ENCODE results near the gene SLC25A17. TPM values are rescaled to one million over a fixed set of nuclear protein-coding genes. Genes with fewer than 3 reads are reported as not detected.
"Not testable (repeated sequence)": the region's sequence is repeated elsewhere in the genome, so short reads cannot be mapped to it uniquely, and the experiment has no call there.

Gene SLC25A17, protein sequence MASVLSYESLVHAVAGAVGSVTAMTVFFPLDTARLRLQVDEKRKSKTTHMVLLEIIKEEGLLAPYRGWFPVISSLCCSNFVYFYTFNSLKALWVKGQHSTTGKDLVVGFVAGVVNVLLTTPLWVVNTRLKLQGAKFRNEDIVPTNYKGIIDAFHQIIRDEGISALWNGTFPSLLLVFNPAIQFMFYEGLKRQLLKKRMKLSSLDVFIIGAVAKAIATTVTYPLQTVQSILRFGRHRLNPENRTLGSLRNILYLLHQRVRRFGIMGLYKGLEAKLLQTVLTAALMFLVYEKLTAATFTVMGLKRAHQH
- total RNA-seq (2014; rRNA removed; shearing (Covaris generic)) = 32.3 and 34.4 TPM in 2 replicates
- 27.3 and 31.4 TPM in 2 replicates for polyA plus RNA-seq (2015; cell fraction: cytosol; rRNA removed)
- 39.4 and 41.5 TPM in 2 replicates for polyA plus RNA-seq (2015; cell fraction: nucleus; rRNA removed)

DNA sequence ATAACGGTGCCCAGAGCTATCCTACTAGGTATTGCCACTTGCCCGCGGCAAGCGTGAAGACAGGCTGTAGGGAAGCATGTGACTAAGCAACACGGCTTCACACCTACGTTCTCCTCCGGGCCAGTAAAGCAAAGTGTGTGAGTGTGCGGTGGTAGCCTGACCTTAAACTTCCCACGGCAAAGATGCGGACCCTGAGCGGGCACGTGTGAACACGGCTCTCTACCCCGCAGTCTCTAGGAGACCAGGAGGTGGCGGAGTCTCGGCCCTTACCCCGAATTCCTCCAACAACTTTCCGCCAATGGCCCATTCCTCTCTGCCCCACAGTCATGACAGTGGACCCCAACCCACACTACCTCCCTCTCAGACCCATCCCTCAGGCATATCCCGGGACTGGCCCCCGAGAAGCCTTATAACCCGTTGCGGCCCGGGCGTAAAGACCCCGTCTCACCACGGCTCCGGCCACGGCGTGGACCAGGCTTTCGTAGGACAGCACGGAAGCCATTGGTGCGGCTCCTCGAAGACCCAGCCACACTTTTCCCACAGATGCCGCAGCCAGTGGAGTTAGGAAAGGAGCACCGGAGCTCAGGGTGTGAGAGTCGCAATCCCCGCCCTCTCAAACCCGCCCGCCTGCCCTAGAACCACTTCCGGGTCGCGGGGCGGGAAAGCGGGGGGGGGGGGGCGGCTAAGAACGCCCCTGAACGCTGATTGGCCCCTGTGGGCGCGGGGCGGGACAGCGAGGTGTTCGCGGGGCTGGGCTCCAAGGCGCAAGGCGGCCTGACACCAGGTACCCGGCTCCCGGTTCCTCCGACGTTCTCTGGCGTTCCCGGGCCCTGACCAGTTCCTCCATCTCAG is at the start of gene SLC25A17:
Gene SLC25A17 (minus strand): TSS at position 600 of the 852 bp plus-strand sequence. CDS start 98 bp downstream, at position 502.
- DNase-seq (ENCODE audit: low read depth) = peak; percentile 66

DNA sequence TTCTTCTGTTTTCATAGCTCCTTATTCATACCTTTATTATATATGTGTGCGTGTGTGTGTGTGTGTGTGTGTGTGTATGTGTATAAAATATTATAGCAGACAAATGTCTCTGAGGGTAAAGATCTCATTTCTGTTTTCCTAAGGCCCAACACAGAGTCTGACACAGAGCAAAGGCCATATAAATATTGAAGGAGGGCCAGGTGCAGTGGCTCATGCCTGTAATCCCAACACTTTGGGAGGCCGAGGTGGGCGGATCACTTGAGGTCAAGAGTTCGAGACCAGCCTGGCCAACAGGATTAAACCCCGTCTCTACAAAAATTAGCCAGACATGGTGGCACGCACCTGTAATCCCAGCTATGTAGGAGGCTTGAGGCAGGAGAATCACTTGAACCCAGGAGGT is 49.2 kb upstream of the SLC25A17 start:
- not testable (repeated sequence) for DNase-seq (ENCODE audit: low read depth)

DNA sequence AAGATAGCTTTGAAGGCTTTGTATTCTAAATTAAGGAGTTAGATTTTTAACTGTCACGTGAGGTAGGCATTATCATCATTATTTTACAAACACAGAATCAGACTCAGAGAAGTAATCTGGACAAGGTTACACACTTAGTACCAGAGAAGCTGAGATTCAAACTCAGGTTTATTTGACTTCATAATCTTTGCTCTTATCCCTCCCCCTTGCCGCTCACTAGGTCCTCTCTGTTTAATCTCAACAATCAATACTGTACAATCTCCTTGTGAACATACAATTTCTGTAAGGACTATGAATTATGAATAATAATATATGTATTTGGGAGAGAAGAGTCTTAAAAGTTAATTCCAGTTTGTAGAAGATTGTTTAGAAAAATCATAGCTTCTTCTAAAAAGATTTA is 48.0 kb upstream of the SLC25A17 start:
- DNase-seq (ENCODE audit: low read depth) = no peak

DNA sequence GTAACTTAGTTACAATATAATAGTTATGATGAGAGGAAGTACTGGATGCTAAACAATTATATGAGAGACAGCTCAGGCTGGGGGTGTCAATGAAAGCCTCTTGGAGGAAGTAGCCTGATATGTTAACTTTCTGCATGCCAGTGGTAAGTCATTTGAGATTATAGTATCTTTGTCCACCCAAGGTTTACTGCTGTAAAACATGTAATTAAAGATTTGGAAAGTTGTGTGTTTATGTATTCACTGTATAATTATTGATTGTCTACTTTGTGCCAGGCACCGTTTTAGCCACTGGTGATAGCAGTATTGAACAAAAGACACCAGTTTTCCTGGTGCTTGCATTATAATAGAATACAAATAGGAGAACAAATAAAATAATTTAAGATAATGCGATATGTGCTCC is 43.4 kb upstream of the SLC25A17 start:
- no peak for DNase-seq (ENCODE audit: low read depth)

DNA sequence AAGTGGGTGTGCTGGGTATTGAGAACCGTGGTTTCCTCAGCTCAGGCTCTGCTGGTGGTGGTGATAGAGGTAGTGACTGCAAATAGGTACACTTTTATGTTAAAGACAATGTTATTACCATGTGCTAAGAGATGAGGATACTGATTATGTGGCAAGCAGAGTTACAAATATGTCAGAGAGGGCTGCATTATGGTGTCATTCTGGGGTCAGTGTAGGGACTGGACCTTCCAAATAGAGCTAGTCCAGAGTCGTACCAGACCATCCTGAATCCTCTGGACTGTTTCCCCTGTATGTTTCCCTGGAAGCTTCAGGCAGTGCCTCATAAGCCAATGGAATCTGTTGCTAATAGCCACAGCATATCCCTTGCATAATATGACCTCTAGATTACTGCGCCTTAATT is 42.9 kb upstream of the SLC25A17 start, which contains the start of gene DNAJB7:
Gene DNAJB7 (minus strand): TSS at position 101 of the 400 bp plus-strand sequence. CDS start 119 bp downstream, outside the sequence.
- DNase-seq (ENCODE audit: low read depth) = no peak

DNA sequence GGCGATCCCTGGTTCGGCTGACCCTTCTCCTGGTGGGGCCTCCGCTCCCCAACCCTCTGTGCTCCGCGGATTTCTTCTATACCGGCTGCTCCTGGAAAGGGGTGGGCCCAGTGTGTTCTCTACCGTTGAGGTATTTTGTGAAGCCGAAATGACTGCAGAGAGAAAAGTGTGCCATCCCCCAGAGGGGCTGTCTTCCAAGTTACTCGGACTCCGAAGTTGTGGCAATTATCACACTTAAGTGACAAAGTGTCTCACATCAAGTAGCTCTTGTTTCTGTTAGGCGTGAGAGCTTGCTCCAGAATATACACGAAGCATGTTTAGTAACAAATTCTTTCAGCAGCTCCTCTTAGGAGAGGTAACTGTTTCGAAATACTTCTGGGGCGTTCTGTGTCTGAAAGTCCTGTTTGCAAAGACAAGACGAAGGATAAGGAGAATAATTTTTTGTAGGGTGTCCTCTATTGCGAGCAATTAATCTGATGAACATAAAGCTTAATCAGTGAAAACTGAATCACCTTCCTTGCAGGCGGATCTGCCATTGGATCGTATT is 38.2 kb upstream of the SLC25A17 start:
- no peak for DNase-seq (ENCODE audit: low read depth)

DNA sequence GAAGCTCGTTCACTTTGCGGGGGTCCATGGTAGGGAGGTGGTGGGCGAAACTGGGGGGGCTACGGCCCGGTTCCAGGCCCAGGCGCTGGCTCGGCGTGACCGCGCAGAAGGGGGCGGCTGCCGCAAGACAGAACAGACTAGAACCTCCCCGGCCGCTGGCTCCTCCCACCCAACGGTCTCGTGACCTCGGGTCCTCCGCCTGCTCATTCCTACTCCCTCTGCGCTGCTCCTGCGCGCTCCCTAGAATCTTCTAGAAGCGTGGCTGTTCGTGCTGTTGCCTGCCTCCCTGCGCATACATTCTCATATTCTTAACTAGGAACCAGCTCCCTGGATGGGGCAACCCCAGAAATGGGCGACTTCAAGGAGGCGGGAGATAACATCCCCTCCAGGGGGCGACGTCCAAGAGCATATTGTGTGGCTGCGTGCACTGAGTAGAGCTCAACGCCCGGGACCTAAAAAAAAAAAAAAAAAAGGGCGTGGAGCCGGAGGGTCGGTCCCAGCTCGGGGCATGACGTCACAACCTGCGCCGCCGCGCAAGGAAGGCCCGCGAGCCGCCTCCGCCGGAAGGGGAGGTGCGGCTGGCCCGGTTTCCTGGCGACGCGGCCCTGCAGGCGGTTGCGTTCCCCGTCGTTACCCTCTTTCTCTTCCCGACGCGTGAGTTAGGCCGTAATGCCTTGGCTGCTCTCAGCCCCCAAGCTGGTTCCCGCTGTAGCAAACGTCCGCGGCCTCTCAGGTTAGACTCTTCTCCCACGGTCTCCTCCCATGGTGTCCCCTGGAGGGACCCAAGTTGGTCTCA is 37.6 kb upstream of the SLC25A17 start, which contains the start of the genes ST13 and XPNPEP3:
Gene ST13 (minus strand): TSS at position 127 of the 796 bp plus-strand sequence. CDS start 99 bp downstream, at position 28.
Gene XPNPEP3 (plus strand): TSS at position 636 of the 796 bp plus-strand sequence. CDS start 34 bp downstream, at position 670.
- peak; percentile 95 for DNase-seq (ENCODE audit: low read depth)

DNA sequence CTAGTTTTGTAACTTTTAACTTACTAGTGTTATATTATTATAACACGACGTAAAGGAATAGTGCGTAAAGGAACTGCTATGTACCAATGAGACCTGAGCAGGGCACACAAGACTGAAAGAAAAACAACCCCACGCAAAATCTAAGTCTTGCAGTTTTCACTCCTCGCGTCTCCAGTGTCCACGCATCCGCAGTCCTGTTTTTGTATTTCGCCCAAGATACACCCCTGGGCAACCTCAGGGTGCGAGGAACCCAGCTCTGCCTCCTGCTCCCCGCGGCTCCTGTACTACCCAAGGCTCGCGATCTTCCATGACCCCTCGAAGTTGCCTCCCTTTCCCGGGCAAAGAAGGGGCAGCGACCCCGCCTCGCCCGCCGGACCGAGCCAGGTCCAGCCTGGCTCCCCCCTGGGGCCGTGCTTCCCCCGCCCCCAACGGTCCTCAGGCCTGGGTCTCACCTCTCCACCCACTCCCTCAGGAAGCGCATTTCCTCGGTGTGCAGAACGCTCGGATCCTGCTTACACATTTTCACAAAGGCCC is 36.9 kb upstream of the SLC25A17 start:
- DNase-seq (ENCODE audit: low read depth) = no peak

DNA sequence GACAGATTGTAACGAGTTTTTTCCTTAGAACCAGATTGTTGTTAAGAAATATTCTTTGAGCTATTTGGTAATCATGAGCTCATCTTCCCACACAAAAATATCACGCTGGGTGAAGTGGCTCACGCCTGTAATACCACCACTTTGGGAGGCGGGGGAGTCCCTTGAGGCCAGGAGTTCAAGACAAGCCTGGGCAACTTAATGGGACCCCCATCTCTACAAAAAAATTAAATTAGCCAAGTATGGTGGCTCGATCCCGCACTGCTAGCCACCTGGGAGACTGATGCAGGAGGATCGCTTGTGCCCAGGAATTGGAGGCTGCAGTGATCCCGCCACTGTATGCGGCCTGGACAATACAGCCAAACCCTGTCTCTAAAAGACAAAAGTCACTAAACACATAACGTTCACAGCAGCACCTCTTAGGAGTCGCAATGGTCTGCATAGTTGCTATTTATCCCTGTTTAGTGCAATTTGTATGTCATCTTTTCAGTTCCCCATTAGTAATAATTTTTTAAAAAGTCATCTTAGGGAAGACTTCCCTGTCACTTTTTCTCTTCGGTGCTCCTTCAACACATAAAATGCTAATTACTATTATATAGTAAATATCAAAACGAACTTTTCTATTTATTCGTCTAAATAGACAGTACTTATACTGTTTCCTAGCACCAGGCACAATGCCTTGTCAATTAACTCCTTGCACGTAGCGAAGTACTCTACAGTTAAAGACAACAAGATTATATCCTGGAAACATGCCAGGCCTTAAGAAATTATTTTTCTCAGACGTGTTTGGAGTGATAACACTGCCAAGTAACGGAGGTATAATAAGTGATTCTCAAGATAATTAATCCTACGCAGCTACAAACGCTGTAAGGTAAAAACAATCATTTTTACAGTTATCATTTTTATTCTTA is 36.2 kb upstream of the SLC25A17 start:
- peak; percentile 6 for DNase-seq (ENCODE audit: low read depth)

DNA sequence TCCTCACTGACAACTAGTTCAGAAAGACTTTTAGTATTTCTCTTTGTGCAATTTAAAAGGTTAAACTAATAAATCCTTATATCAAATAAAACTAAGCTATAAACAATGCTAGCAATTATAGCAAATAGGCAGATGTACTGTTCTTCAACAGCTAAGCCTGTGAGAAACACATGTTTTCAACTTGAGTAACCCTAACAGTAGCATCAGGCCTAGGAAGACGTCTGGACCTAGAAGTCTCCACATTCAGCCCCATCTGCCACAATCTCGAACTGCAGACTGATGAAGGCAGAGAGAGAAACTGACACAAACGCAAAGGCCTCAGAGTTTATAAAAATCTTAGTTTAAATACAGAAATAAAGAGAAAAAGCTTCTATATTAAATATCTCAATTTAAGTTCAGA is 34.8 kb upstream of the SLC25A17 start:
- DNase-seq (ENCODE audit: low read depth) = no peak

DNA sequence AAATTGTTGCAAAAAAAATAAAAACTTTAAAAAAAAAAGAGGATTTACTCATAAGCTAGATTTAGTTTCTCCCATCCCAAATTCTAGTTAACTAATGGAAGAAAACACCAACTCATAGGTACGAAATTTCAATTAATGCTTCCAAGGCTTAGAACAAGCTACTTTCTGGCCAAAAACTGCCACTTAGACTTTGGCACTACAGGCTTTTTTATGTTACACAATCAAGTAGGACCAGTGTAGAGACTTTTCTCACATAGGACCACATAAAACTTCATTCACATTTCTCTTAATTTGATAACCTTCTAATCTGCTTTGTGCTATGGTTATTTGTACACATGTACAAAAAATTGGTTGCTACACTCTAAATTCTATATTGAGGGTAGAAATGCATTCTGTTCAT is 34.2 kb upstream of the SLC25A17 start:
- DNase-seq (ENCODE audit: low read depth) = no peak

DNA sequence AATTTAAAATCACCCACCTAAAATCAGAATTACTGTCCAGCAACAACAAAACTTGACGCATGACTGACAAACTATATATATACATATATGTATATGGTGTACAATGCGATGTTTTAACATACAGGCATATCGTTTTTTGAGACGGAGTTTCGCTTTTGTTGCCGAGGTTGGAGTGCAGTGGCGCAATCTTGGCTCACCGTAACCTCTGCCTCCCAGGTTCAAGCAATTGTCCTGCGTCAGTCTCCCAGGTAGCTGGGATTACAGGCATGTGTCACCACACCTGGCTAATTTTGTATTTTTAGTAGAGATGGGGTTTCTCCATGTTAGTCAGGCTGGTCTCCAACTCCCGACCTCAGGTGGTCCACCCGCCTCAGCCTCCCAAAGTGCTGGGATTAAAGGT is 26.7 kb upstream of the SLC25A17 start:
- not testable (repeated sequence) for DNase-seq (ENCODE audit: low read depth)

DNA sequence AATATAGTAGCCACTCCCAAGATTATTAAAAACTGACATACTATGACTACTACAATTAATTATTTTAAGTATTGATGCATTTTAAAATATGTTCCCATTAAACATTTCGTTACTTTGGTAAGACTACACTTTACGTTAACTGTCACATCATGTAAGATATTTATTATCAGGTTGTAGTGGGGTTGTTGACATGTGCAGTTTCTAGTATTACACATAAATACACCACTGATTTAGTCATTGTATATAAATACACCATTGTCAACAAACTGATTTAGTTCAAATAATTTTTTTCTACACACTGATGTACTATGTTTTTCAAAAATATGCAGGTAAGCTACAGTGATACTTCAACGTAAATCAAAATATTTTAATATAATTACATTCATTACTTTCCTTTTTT is 25.8 kb upstream of the SLC25A17 start:
- DNase-seq (ENCODE audit: low read depth) = no peak

DNA sequence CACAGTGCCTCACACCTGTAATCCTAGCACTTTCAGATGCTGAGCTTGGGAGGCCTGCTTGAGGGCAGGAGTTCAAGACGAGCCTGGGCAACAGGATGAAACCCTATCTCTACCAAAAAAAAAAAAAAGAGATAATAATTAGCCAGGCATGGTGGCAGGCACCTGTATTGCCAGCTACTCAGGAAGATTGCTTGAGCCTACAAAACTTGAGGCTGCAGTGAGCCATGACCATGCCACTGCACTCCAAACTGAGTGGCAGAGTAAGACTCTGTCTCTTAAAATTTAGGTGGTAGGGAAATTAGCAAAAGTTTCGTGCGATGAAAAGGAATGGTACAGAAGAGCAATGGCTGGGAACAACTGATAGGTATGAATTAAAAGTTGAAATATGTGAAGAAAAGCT is 19.3 kb upstream of the SLC25A17 start:
- DNase-seq (ENCODE audit: low read depth) = no peak

DNA sequence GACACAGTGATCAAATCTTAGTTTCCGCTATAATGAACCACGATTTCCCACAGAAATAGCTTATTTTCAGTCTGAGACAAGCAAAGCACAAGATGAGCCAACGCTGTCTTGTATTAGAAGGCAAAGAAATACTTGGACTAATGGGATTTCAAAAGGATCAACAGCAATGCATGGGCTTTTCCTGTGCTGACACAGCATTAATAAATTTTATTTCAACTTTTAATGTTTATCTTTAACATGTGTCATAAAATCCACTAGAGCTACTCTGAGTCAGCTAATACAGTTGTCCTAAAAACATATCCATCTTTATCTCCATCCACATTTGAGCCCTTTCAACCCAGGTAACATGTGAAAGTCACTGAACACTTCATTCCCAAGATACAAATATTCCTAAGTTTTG is 15.5 kb upstream of the SLC25A17 start:
- no peak for DNase-seq (ENCODE audit: low read depth)

DNA sequence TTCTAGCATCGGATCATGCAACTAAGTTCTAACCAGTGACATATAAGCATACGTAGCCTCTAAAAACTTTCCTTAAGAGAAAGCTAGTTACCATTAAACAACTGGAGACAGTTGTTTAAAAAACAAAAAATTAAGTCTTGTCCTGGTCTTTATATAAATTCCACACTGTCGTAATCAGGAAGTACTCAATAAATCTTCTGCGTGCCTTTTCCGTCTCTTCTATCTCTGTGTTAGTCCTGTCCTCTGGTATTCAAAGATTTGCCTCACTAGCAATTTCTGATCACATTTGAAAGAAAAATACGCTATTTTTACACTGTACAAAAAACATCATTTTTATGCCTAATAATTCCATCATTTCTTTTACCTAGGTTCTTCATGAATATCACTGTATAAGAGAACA is 10.0 kb upstream of the SLC25A17 start:
- no peak for DNase-seq (ENCODE audit: low read depth)

DNA sequence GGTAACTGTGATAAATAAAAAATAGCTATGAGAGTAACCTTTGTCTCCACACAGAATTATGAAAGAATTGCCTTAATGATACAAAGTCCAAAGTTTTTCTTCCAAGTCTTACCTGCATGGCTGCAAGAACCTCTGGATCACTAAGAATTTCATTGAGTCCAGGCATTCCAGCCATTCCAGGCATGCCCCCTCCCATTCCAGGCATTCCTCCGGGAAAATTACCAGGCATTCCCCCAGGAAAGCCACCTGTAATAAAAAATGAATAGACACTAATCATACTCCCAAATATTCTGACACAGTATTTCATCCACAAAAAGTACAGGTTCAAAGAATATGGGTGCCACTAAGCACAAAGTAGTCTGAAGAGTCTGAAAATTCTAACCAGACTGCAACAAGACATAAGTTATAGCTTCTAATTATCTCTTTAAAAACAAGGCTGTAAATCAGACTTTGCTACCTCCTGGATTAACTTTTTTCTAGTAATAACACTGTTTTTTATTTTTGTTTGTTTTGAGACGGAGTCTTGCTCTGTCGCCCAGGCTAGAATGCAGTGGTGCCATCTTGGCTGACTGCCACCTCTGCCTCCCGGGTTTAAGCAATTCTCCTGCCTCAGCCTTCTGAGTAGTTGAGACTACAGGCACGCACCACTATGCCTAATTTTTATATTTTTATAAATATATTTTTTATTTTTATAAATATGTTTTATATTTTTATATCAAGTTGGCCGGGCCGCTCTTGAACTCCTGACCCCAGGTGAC is 8.0 kb upstream of the SLC25A17 start:
- no peak for DNase-seq (ENCODE audit: low read depth)

DNA sequence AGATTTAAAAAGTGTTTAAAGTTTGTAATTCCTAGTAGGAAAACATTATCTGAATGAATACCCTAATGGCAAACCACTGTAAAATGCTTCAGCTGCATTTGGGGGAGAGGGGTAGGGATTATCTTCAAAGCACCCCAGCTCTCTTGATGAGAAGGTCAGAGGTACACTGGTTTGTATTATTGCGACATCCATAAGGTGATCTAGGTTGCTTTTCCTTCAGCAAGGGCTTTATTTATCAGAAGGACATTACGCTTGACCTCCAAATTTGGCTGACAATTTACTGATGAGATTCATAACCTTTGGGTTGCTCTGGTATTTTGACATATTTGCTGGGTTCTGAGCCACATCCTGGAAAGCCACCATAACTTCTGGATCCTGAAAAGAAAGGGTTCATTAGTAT is 7.1 kb upstream of the SLC25A17 start:
- not testable (repeated sequence) for DNase-seq (ENCODE audit: low read depth)

DNA sequence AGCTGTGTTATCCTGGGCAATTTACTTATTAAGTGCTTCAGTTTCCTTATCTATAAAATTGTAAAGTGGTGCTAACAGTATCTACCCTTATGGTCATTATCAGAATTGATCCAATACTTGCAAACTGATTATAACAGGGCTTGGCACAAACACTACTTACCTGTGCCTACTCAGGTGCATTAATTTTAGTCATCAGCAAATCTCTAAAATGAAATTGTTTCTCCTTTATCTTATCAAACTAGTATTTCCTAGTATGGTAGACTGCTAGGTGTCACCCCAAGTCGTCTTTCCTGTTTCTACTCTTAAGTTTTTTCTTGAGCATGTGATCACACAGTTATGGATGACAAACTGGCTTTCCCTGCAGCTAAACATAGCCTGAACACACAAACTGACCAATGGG is 4.3 kb upstream of the SLC25A17 start:
- no peak for DNase-seq (ENCODE audit: low read depth)

Data from HT1080 (cell line).